ENCODE data around the gene TLR9. TPM values are rescaled to one million over a fixed set of nuclear protein-coding genes. Genes with fewer than 3 reads are reported as not detected.

The TLR9 gene
- total RNA-seq, 1 experiment from 2014 or later = 0.14 TPM

- H3K4me3 Mint-ChIP-seq (ENCODE audit: low read depth, unreplicated experiment) = no peak overlapping the region
- intact Hi-C loops (cut with micrococcal nuclease; ENCODE audit: unreplicated experiment) = no loop called here
- no peak overlapping the region for H3K27ac Mint-ChIP-seq (ENCODE audit: unreplicated experiment)
- CTCF ChIA-PET = interaction anchor here (1.6 kb wide), 1 partner anchor 24 kb away, joined by 5 read pairs; no protein-coding TSS in a partner anchor
- no peak for DNase-seq
- TF ChIP-seq CTCF (IDR thresholded peaks at IDR 0.05; ENCODE audit: unreplicated experiment) = no peak
- H3K36me3 Mint-ChIP-seq (ENCODE audit: insufficient read depth, unreplicated experiment) = no peaks in the 10 kb centered on the region
- peaks cover 28% of the 10 kb centered on the region for H3K4me1 Mint-ChIP-seq (ENCODE audit: low read depth, unreplicated experiment)
- no peaks in the 10 kb centered on the region for H3K27me3 Mint-ChIP-seq (ENCODE audit: unreplicated experiment)
- no peaks in the 10 kb centered on the region for H3K9me3 Mint-ChIP-seq (ENCODE audit: low read depth, unreplicated experiment)
- no TSS peak for BruUV-seq (replicated peaks)
These were observed 53.1 kb downstream of the TLR9 start for GRCh38 chr3:52172262-52172757.

GRCh38 chr3:52171514-52172261, 53.8 kb downstream of the TLR9 start:
- BruUV-seq (replicated peaks) = no TSS peak

More at GRCh38 chr3:52171514-52172261, 53.8 kb downstream of the TLR9 start:
- Mint-ChIP-seq H3K4me1 (ENCODE audit: low read depth, unreplicated experiment) (peaks cover 22% of the 10 kb centered on the region), H3K27ac (ENCODE audit: unreplicated experiment) (peak overlapping the region; percentile 30), H3K27me3 (ENCODE audit: unreplicated experiment) (no peaks in the 10 kb centered on the region), H3K36me3 (ENCODE audit: insufficient read depth, unreplicated experiment) (no peaks in the 10 kb centered on the region), H3K4me3 (ENCODE audit: low read depth, unreplicated experiment) (no peak overlapping the region), H3K9me3 (ENCODE audit: low read depth, unreplicated experiment) (no peaks in the 10 kb centered on the region)
- CTCF ChIA-PET = interaction anchor here (1.4 to 1.6 kb wide), 2 partner anchors 17 to 24 kb away, joined by 5 read pairs; partner anchors contain the start of gene POC1A
- intact Hi-C loops (cut with micrococcal nuclease; ENCODE audit: unreplicated experiment) = no loop called here
- TF ChIP-seq CTCF (IDR thresholded peaks at IDR 0.05; ENCODE audit: unreplicated experiment) = no peak
- no peak for DNase-seq

Small RNA genes lying within 50 kb of the gene (microRNA-seq; reads per million reads assigned to microRNA genes)
- 73,976 reads per million, percentile 99 among the genes with 10 or more reads in this experiment for gene MIRLET7G

Other genes starting within 250 kb of the TLR9 start
- 71.6 and 74.9 TPM in 2 replicates for gene ACY1, start 242.1 kb downstream of the TLR9 start, total RNA-seq (2022)
- gene RPL29, start 229.8 kb downstream of the TLR9 start, total RNA-seq (2022) = 747 and 782 TPM in 2 replicates
- 7.7 and 7.9 TPM in 2 replicates for gene DUSP7, start 169.1 kb downstream of the TLR9 start, total RNA-seq (2022)
- 26.4 and 26.9 TPM in 2 replicates for gene POC1A, start 71.2 kb downstream of the TLR9 start, total RNA-seq (2022)
- gene ALAS1, start 27.5 kb downstream of the TLR9 start, total RNA-seq (2022) = 80.2 and 81.7 TPM in 2 replicates
- 48.1 and 49.1 TPM in 2 replicates for gene TWF2, start 13.5 kb upstream of the TLR9 start, total RNA-seq (2022)
- gene PPM1M, start 20.1 kb upstream of the TLR9 start, total RNA-seq (2022) = 6.5 and 7.1 TPM in 2 replicates
- gene WDR82, start 53.0 kb upstream of the TLR9 start, total RNA-seq (2022) = 55.4 and 59.7 TPM in 2 replicates
- gene GLYCTK, start 62.2 kb upstream of the TLR9 start, total RNA-seq (2022) = 9.4 and 10.7 TPM in 2 replicates
- 10.2 and 13.1 TPM in 2 replicates for gene DNAH1, start 90.7 kb upstream of the TLR9 start, total RNA-seq (2022)
- 55.7 and 65.7 TPM in 2 replicates for gene BAP1, start 184.4 kb upstream of the TLR9 start, total RNA-seq (2022)
- 3.9 and 5.4 TPM in 2 replicates for gene PHF7, start 185.0 kb upstream of the TLR9 start, total RNA-seq (2022)
- gene SEMA3G, start 219.5 kb upstream of the TLR9 start, total RNA-seq (2022) = 0.12 and 0.33 TPM in 2 replicates
- gene TNNC1, start 228.4 kb upstream of the TLR9 start, total RNA-seq (2022) = 25.5 and 26.5 TPM in 2 replicates
- gene NISCH, start 230.0 kb upstream of the TLR9 start, total RNA-seq (2022) = 58.6 and 67.4 TPM in 2 replicates